D721Med (cell line): ENCODE data around the gene APOB.

Source experiments
- DNase-seq: peaks from one replicate; pipeline ENCODE4 v3.0.0; 2011; ENCODE audit warnings: low spot score; ENCODE audit not compliant: insufficient read length
- FAIRE-seq: peaks from 2 replicates; lab custom pipeline; 2011; peaks lifted over from hg19 to GRCh38; lab: Jason Lieb, UNC
- TF ChIP-seq, protein P1 (sequence below): IDR thresholded peaks from 2 replicates; pipeline ENCODE4 v1.5.1; 2012; ENCODE audit warnings: mild to moderate bottlenecking, control low read depth; ENCODE audit not compliant: insufficient read depth; ENCODE audit errors: missing control alignments

Gene APOB

DNA sequence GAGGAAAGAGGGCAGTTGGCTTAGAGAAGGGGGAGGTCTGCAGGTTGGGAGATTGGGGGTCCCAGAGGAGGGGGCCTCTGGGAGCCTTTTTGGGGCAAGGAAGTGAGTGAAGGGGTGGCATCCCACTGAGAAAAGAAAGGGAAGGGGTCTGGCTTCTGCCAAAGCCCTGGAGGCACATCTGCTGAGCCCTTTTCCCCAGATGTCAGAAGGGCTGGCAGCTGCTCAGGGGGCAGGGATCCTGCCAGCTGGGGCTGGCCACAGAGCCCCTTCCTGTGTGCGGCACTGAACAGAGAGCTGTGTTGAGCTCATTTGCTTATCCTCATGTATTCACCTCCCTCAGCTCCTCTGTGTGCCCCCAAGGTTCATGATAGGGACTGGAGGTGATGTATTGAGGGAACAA is 54.5 kb downstream of the APOB start:
- TF ChIP-seq, protein P1, sequence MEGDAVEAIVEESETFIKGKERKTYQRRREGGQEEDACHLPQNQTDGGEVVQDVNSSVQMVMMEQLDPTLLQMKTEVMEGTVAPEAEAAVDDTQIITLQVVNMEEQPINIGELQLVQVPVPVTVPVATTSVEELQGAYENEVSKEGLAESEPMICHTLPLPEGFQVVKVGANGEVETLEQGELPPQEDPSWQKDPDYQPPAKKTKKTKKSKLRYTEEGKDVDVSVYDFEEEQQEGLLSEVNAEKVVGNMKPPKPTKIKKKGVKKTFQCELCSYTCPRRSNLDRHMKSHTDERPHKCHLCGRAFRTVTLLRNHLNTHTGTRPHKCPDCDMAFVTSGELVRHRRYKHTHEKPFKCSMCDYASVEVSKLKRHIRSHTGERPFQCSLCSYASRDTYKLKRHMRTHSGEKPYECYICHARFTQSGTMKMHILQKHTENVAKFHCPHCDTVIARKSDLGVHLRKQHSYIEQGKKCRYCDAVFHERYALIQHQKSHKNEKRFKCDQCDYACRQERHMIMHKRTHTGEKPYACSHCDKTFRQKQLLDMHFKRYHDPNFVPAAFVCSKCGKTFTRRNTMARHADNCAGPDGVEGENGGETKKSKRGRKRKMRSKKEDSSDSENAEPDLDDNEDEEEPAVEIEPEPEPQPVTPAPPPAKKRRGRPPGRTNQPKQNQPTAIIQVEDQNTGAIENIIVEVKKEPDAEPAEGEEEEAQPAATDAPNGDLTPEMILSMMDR: no peak
- FAIRE-seq (no peak), DNase-seq (no peak)

DNA sequence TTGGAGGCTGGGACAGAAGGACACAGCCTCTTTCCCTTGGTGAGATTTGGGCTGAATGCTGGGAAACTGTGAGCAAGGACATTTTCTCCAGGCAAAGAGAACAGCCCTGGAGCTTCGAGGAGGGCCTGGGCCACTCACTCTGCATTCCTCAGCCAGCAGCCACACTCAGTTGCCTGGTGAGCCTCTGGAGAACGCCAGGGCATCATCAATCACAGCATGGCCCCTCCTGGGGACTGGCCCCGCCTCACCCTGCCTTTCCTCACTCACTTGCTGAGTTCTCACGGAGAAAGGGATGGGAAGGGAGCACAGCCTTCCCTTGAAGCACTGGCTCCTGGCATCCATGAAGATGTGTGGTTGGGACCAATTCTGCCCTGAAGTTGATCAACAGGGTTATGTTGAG is 55.0 kb downstream of the APOB start:
- DNase-seq (no peak), FAIRE-seq (no peak)
- TF ChIP-seq, protein P1: no peak

DNA sequence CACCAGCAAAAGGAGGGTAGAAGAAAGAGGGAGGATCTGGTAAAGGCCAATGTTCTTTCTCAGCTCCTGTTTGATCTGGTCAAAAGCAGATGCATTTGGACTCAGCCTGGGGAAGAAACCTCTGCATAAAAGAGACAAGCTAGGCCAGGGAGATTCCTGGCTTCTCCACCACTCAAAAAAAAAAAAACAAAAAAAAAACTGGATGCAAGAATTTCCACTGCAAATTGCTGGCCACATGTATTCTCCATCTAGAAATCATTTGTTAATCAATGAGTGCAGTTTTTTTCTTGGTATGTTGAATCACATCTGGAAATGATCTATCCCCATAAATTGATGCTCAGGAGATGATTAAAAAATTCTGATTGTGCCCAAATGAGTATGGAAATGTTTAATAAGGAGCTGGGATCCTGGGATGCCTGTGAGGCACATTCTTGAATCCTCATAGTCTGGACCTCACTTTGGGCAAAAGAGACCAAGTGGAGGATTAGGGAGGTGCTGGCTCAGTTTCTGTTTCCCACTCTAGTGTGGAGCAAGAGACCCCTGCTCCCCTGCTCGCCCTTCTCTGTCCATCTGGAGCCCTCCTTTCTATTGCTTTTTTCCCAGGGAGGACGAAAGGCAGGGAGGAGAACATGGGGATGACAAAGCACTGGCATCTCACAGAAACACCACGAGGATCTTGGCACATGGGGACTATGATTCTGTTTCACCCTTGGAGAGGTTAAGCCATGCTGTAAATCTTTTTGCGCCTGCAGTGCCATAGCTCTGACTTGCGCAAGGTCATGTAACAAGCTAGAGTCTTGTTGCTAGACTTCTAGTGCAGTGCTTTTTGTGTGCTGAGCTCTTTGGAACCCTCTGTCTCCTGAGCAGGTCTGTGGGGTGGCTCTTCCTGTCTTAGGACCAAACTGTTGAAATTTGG is 57.6 kb downstream of the APOB start:
- no peak for FAIRE-seq
- TF ChIP-seq, protein P1: no peak
- no peak for DNase-seq

DNA sequence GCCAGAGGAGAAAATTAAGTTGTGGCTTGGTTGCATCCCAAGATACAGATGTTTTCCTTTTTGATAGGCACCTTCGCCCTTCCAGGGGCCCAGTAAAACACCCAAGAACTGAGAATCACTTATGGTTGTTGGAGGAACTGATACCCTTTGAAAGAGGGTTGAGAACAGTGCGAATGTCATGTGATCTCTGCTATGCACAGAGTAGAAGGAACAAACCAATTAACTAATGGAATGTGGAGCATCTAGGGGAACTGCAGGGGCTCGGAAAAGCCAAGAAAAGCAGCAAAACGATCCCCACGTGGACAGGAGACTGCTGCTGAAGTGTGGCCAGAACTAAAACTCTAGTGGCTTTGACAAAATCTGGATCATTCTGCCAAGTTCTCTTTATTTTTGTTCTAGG is 58.8 kb downstream of the APOB start:
- TF ChIP-seq, protein P1: no peak
- no peak for FAIRE-seq
- no peak for DNase-seq

DNA sequence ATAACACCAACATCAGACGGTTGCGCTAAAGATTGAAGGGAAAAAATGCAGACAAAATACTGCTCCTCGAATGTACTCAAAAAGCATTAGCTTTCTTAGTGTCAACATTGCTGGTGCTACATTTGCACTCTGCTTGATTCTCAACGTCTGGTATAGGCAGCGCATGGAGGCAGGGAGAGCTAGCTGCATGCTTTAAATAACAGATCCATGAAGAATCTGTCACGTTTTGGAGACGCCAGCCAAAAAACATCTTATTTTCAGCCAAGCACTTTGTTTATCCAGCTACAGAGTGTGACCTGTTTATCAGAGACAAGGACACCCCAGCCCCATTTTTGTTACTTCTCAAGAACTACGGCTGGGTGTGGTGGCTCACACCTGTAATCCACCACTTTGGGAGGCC is 59.5 kb downstream of the APOB start:
- TF ChIP-seq, protein P1: no peak
- FAIRE-seq (no peak), DNase-seq (no peak)

DNA sequence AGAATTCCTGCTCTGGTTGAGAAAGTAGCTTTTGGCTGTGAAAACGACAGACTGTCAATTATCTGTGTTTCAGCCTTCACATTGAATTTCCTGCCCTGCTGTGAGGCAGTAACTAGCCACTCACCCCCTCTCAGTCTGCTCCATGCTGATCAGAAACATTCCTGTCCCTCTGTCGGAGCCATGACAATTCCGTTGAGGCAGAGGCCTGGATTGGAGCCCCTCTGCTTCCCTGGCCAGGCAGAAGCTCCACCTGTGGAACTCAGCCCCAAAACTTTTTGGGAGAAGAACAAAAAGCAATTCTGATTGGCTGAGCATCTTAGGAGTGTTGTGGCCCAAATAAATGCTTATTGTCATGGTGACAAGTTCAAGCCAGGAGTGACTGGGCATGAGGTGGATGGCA is 60.0 kb downstream of the APOB start:
- DNase-seq (no peak), FAIRE-seq (no peak)
- TF ChIP-seq, protein P1: no peak

DNA sequence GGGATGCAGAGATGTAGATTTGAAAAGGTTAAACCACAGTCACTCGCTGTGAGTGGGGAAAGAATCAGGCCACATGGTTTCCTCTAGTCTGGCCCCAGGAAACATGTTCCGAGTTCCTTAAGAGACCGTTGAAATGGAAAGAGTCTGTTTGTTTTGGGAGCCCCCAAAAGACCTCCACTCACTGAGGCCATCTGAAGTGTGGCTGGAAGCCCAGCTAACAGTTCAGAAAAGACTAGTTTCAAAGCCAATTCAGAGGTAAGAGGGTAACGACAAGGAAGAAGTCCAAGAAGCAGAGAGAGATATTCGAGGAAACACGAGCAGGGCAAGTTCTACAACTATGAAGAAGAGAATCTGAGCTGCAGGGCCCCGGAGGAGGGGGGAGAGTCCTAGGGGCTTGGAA is 61.0 kb downstream of the APOB start:
- TF ChIP-seq, protein P1: no peak
- no peak for DNase-seq
- FAIRE-seq: no peak
